HepG2 (cell line): ENCODE data around the gene EZH1. TPM values are rescaled to one million over a fixed set of nuclear protein-coding genes. Genes with fewer than 3 reads are reported as not detected.
A peak's percentile ranks its signal among the peaks of the same experiment; 100 is the strongest.

ENCODE experiments used
- CCAR2 ChIP-seq: fragments of 200-400 bp; formaldehyde crosslinking; optimal IDR thresholded peaks from 2 replicates; pipeline ENCODE3; 2018; ENCODE audit warnings: low read depth, mild to moderate bottlenecking, low read length, moderate library complexity
- DR1 ChIP-seq: sonication (generic); formaldehyde crosslinking; IDR thresholded peaks from 2 replicates; pipeline ENCODE4 v1.8.0; 2021; ENCODE audit warnings: mild to moderate bottlenecking, missing genetic modification reagents, inconsistent platforms
- FOXP1 ChIP-seq, 2 experiments: fragments of 450-650 bp in 1 of 2; IDR thresholded peaks; 2 replicates each; pipeline ENCODE4 v1.6.1; 2017 to 2018; ENCODE audit warnings: antibody characterized with exemption in 1 of 2
- HCFC1 ChIP-seq: fragments of 150-350 bp; IDR thresholded peaks from 2 replicates; pipeline ENCODE4 v1.6.1; 2014; ENCODE audit warnings: low read depth, low read length
- HIC2 ChIP-seq: sonication (generic); formaldehyde crosslinking; IDR thresholded peaks from 2 replicates; pipeline ENCODE4 v1.9.0; 2022; ENCODE audit warnings: low read depth, missing genetic modification reagents
- KLF6 ChIP-seq: IDR thresholded peaks from 2 replicates; pipeline ENCODE4 v1.8.0; 2016; ENCODE audit warnings: missing biosample characterization, missing genetic modification reagents
- MAZ ChIP-seq, 2 experiments: sonication (generic) in 1 of 2; formaldehyde crosslinking in 1 of 2; IDR thresholded peaks; 2 replicates each; pipeline versions ENCODE4 v1.5.0 to v1.6.1; 2012 to 2020; ENCODE audit warnings: low read depth in 2 of 2, mild to moderate bottlenecking in 2 of 2, borderline replicate concordance in 1 of 2, improper control_type of control experiment in 1 of 2, low read length in 1 of 2, missing genetic modification reagents in 1 of 2, moderate library complexity in 1 of 2
- NFYC ChIP-seq: IDR thresholded peaks from 2 replicates; pipeline ENCODE4 v1.6.1; 2016; ENCODE audit warnings: missing genetic modification reagents, missing compliant biosample characterization
- POLR2A ChIP-seq, 2 experiments: IDR thresholded peaks; 2 replicates each; pipeline ENCODE4 v1.6.1; 2011; ENCODE audit warnings: low read depth in 2 of 2, low read length in 2 of 2, mild to moderate bottlenecking in 1 of 2, moderate library complexity in 1 of 2; ENCODE audit not compliant: insufficient read depth in 1 of 2
- RERE ChIP-seq: IDR thresholded peaks from 2 replicates; pipeline ENCODE4 v1.6.1; 2016; ENCODE audit warnings: low read depth, missing genetic modification reagents, missing compliant biosample characterization
- ZBTB44 ChIP-seq: sonication (generic); formaldehyde crosslinking; IDR thresholded peaks from 2 replicates; pipeline ENCODE4 v1.4.0; 2020; ENCODE audit warnings: missing genetic modification reagents
- ZNF350 ChIP-seq: sonication (generic); formaldehyde crosslinking; IDR thresholded peaks from 2 replicates; pipeline ENCODE4 v1.4.0; 2020; ENCODE audit warnings: mild to moderate bottlenecking, low read depth, missing genetic modification reagents, borderline replicate concordance
- ZNF484 ChIP-seq: sonication (generic); formaldehyde crosslinking; IDR thresholded peaks from 2 replicates; pipeline ENCODE4 v1.5.1; 2020; ENCODE audit warnings: mild to moderate bottlenecking, low read depth, missing genetic modification reagents, borderline replicate concordance
- ZNF674 ChIP-seq: sonication (generic); formaldehyde crosslinking; IDR thresholded peaks from 2 replicates; pipeline ENCODE4 v1.5.0; 2020; ENCODE audit warnings: low read depth, mild to moderate bottlenecking, missing genetic modification reagents
- ZNF724P ChIP-seq: sonication (generic); formaldehyde crosslinking; IDR thresholded peaks from 2 replicates; pipeline ENCODE4 v1.8.0; 2022; ENCODE audit warnings: missing genetic modification reagents, borderline replicate concordance
- ZSCAN31 ChIP-seq: sonication (generic); formaldehyde crosslinking; IDR thresholded peaks from 2 replicates; pipeline ENCODE4 v1.5.0; 2020; ENCODE audit warnings: low read depth, mild to moderate bottlenecking, missing genetic modification reagents
- polyA plus RNA-seq, 8 experiments: library from polyadenylated mRNA; depleted of rRNA in 3 of 8; stranded (reverse) in 7 of 8; unstranded in 1 of 8; fragments of >200 nt; fragmentation: Illumina TruSeq in 4 of 8; extraction: Trizol in 4 of 8; gene quantifications; 2 replicates each; pipeline versions ENCODE4 v1.2.1 to v1.2.3, GENCODE V29; 2011 to 2016; ENCODE audit warnings: low read depth in 4 of 8, missing spikeins in 1 of 8, mixed read lengths in 1 of 8; ENCODE audit not compliant: insufficient read depth in 1 of 8
- total RNA-seq, 5 experiments: library from RNA; depleted of rRNA; stranded (reverse); fragments of >200 nt; fragmentation: Illumina TruSeq; extraction: Trizol; gene quantifications; 2 replicates each; pipeline ENCODE4 v1.2.3, GENCODE V29; 2016; ENCODE audit warnings: low read depth in 1 of 5

Gene EZH1
- total and polyA plus RNA-seq, 2 of the 13 experiments (the other 11 are each of a cell fraction or from before 2014, with no cell fraction given), result 11.6 to 24.0 TPM

GRCh38 chr17:42760652-42761581, 16.1 kb upstream of the EZH1 start, which contains the start of gene RAMP2 (continued):
- TF ChIP-seq RERE (CRISPR knock-in tag) (no peak), ZNF350 (no peak), FOXP1 (IDR thresholded peaks at IDR 0.05) (no peak), FOXP1 (CRISPR knock-in tag; IDR thresholded peaks at IDR 0.05) (no peak), HIC2 (CRISPR knock-in tag) (peak; percentile 49; the same call in 1 of the 2 replicates), ZNF484 (CRISPR knock-in tag) (no peak), DR1 (CRISPR knock-in tag) (no peak), KLF6 (CRISPR knock-in tag) (no peak), ZBTB44 (CRISPR knock-in tag) (no peak), ZSCAN31 (CRISPR knock-in tag) (peak; percentile 47; the same call in 1 of the 2 replicates), HCFC1 (no peak), POLR2A (IDR thresholded peaks at IDR 0.05; ENCODE audit: insufficient read depth in 1 of 2, low read depth in 2 of 2, low read length in 2 of 2) (no peak), ZNF724P (peak; percentile 75; the same call in 1 of the 2 replicates), NFYC (CRISPR knock-in tag) (no peak), MAZ (IDR thresholded peaks at IDR 0.05; ENCODE audit: borderline replicate concordance, low read depth, low read length) (no peak), MAZ (CRISPR knock-in tag; IDR thresholded peaks at IDR 0.05; ENCODE audit: low read depth) (peak; percentile 76), CCAR2 (no peak), ZNF674 (CRISPR knock-in tag) (no peak)
